PFSK-1 (cell line): ENCODE data around the gene PVALB.

Source experiments
- POLR2AphosphoS5 ChIP-seq: IDR thresholded peaks from 2 replicates; pipeline ENCODE4 v1.6.1; 2012; ENCODE audit warnings: low read depth, mild to moderate bottlenecking, control low read depth, low read length, moderate library complexity
- TF ChIP-seq, protein P1 (sequence below), 2 experiments: IDR thresholded peaks; 2 replicates each; pipeline versions ENCODE4 v1.6.1 to v1.8.0; 2011 to 2012; ENCODE audit warnings: low read depth in 2 of 2, low read length in 2 of 2, control low read depth in 1 of 2, inconsistent platforms in 1 of 2, mild to moderate bottlenecking in 1 of 2, moderate library complexity in 1 of 2; ENCODE audit not compliant: insufficient read depth in 1 of 2

- TF ChIP-seq, protein P1, sequence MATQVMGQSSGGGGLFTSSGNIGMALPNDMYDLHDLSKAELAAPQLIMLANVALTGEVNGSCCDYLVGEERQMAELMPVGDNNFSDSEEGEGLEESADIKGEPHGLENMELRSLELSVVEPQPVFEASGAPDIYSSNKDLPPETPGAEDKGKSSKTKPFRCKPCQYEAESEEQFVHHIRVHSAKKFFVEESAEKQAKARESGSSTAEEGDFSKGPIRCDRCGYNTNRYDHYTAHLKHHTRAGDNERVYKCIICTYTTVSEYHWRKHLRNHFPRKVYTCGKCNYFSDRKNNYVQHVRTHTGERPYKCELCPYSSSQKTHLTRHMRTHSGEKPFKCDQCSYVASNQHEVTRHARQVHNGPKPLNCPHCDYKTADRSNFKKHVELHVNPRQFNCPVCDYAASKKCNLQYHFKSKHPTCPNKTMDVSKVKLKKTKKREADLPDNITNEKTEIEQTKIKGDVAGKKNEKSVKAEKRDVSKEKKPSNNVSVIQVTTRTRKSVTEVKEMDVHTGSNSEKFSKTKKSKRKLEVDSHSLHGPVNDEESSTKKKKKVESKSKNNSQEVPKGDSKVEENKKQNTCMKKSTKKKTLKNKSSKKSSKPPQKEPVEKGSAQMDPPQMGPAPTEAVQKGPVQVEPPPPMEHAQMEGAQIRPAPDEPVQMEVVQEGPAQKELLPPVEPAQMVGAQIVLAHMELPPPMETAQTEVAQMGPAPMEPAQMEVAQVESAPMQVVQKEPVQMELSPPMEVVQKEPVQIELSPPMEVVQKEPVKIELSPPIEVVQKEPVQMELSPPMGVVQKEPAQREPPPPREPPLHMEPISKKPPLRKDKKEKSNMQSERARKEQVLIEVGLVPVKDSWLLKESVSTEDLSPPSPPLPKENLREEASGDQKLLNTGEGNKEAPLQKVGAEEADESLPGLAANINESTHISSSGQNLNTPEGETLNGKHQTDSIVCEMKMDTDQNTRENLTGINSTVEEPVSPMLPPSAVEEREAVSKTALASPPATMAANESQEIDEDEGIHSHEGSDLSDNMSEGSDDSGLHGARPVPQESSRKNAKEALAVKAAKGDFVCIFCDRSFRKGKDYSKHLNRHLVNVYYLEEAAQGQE (IDR thresholded peaks at IDR 0.05; ENCODE audit: insufficient read depth in 1 of 2, low read depth in 2 of 2, low read length in 2 of 2) = no peak
- no peak for TF ChIP-seq POLR2AphosphoS5
These were observed 40.1 kb downstream of the PVALB start for GRCh38 chr22:36776722-36777121.
